ENCODE data around the gene TNS3. TPM values are rescaled to one million over a fixed set of nuclear protein-coding genes. Genes with fewer than 3 reads are reported as not detected.

TNS3 gene
- total and polyA plus RNA-seq, 2 of the 13 experiments (the other 11 are each of a cell fraction or from before 2014, with no cell fraction given) = 52.9 to 55.7 TPM

DNA sequence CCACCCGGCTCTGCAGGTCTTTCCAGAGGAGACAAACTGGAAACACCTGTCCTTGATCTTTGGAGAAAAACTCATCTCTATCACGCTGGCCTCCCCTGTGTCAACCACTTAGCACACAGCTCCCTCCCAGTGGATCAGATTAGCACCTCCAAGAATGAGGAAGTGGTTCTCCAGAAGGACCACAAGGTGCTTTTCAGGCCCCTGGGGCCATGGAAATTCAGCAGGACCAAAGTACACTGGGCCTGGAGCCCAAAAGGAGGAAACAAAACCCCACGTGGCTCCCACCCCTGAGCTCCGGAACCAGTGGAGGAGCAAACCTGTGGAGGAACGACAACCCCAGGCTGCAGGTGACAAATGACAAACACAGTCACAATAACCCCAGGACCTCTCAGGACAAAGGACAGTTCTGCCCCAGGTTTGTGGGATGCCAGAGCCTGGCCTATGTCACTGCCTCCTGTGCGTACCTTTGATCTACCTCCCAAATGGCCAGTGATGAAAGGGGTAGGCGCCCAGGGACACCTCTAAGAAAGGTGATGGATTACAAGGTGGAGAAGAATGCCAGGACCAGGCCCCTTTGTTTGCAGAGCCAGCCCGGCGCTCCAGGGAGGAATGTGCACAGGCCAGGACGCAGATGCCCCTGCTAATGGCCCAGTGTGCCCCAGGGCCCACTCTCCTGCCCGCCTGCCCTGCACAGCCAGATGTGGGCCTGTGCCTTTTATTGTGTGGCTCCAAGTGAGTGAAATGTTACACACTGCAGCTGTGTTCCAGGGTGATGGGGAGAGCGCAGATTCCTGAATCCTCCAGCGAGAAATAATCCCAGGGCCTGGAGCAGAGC lies 5.7 kb downstream of the TNS3 start (continued):
- peak; percentile 80 for TF ChIP-seq ELF4 (CRISPR knock-in tag; IDR thresholded peaks at IDR 0.05; ENCODE audit: borderline replicate concordance)
- peak; percentile 83 for TF ChIP-seq RARA (CRISPR knock-in tag; IDR thresholded peaks at IDR 0.05)
- TF ChIP-seq ZNF333 (CRISPR knock-in tag; IDR thresholded peaks at IDR 0.05; ENCODE audit: borderline replicate concordance) = no peak
- TF ChIP-seq, protein P1, sequence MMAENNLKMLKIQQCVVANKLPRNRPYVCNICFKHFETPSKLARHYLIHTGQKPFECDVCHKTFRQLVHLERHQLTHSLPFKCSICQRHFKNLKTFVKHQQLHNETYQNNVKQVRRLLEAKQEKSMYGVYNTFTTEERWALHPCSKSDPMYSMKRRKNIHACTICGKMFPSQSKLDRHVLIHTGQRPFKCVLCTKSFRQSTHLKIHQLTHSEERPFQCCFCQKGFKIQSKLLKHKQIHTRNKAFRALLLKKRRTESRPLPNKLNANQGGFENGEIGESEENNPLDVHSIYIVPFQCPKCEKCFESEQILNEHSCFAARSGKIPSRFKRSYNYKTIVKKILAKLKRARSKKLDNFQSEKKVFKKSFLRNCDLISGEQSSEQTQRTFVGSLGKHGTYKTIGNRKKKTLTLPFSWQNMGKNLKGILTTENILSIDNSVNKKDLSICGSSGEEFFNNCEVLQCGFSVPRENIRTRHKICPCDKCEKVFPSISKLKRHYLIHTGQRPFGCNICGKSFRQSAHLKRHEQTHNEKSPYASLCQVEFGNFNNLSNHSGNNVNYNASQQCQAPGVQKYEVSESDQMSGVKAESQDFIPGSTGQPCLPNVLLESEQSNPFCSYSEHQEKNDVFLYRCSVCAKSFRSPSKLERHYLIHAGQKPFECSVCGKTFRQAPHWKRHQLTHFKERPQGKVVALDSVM (CRISPR knock-in tag; IDR thresholded peaks at IDR 0.05) = 0 out of 2 replicates have a peak, but pooled peaks have one; percentile 18
- peak; percentile 77; the same call in 1 of the 2 replicates for TF ChIP-seq GFI1 (CRISPR knock-in tag; IDR thresholded peaks at IDR 0.05; ENCODE audit: borderline replicate concordance)
- TF ChIP-seq IRF2 (CRISPR knock-in tag; IDR thresholded peaks at IDR 0.05) = peak; percentile 36; the same call in 1 of the 2 replicates
- TF ChIP-seq BORCS8-MEF2B (CRISPR knock-in tag; IDR thresholded peaks at IDR 0.05) = no peak
- TF ChIP-seq, protein P2, sequence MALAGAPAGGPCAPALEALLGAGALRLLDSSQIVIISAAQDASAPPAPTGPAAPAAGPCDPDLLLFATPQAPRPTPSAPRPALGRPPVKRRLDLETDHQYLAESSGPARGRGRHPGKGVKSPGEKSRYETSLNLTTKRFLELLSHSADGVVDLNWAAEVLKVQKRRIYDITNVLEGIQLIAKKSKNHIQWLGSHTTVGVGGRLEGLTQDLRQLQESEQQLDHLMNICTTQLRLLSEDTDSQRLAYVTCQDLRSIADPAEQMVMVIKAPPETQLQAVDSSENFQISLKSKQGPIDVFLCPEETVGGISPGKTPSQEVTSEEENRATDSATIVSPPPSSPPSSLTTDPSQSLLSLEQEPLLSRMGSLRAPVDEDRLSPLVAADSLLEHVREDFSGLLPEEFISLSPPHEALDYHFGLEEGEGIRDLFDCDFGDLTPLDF (CRISPR knock-in tag; IDR thresholded peaks at IDR 0.05) = no peak
- TF ChIP-seq U2AF1 (optimal IDR thresholded peaks at IDR 0.05; ENCODE audit: low read depth, low read length) = no peak
- TF ChIP-seq YEATS4 (CRISPR knock-in tag; IDR thresholded peaks at IDR 0.05; ENCODE audit: borderline replicate concordance) = peak; percentile 39; the same call in 1 of the 2 replicates
- TF ChIP-seq, protein P3, sequence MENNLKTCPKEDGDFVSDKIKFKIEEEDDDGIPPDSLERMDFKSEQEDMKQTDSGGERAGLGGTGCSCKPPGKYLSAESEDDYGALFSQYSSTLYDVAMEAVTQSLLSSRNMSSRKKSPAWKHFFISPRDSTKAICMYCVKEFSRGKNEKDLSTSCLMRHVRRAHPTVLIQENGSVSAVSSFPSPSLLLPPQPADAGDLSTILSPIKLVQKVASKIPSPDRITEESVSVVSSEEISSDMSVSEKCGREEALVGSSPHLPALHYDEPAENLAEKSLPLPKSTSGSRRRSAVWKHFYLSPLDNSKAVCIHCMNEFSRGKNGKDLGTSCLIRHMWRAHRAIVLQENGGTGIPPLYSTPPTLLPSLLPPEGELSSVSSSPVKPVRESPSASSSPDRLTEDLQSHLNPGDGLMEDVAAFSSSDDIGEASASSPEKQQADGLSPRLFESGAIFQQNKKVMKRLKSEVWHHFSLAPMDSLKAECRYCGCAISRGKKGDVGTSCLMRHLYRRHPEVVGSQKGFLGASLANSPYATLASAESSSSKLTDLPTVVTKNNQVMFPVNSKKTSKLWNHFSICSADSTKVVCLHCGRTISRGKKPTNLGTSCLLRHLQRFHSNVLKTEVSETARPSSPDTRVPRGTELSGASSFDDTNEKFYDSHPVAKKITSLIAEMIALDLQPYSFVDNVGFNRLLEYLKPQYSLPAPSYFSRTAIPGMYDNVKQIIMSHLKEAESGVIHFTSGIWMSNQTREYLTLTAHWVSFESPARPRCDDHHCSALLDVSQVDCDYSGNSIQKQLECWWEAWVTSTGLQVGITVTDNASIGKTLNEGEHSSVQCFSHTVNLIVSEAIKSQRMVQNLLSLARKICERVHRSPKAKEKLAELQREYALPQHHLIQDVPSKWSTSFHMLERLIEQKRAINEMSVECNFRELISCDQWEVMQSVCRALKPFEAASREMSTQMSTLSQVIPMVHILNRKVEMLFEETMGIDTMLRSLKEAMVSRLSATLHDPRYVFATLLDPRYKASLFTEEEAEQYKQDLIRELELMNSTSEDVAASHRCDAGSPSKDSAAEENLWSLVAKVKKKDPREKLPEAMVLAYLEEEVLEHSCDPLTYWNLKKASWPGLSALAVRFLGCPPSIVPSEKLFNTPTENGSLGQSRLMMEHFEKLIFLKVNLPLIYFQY (CRISPR knock-in tag; IDR thresholded peaks at IDR 0.05; ENCODE audit: borderline replicate concordance) = peak; percentile 79; the same call in 1 of the 2 replicates
- TF ChIP-seq ZNF432 (CRISPR knock-in tag; IDR thresholded peaks at IDR 0.05; ENCODE audit: borderline replicate concordance) = no peak
- peak; percentile 48 for TF ChIP-seq ZFY (CRISPR knock-in tag; IDR thresholded peaks at IDR 0.05)
- TF ChIP-seq ZNF501 (CRISPR knock-in tag; IDR thresholded peaks at IDR 0.05) = peak; percentile 66; the same call in 1 of the 2 replicates
- no peak for TF ChIP-seq ZNF12 (CRISPR knock-in tag; IDR thresholded peaks at IDR 0.05)
- TF ChIP-seq ZFX (CRISPR knock-in tag; IDR thresholded peaks at IDR 0.05; ENCODE audit: low read depth) = peak; percentile 70; the same call in 1 of the 2 replicates
- 0 out of 2 replicates have a peak, but pooled peaks have one; percentile 39 for TF ChIP-seq MEF2D (CRISPR knock-in tag; IDR thresholded peaks at IDR 0.05)
- peak; percentile 23 to 46; a peak in 1 of 4 replicates for TF ChIP-seq NR2F1 (CRISPR knock-in tag; IDR thresholded peaks at IDR 0.05)

Data from HepG2 (cell line).